B cell (primary cell): ENCODE data around the gene TBX20.

ENCODE experiments used
- CTCF ChIP-seq: fragments of 200-600 bp; IDR thresholded peaks from one replicate; pipeline ENCODE4 v1.8.0; 2022; ENCODE audit warnings: antibody characterized with exemption, mild to moderate bottlenecking
- EZH2 ChIP-seq: IDR thresholded peaks from 2 replicates; pipeline ENCODE4 v1.6.1; 2012; ENCODE audit warnings: borderline replicate concordance, low read depth, mild to moderate bottlenecking, moderate library complexity, low read length; ENCODE audit not compliant: insufficient read depth, poor library complexity, severe bottlenecking

- TF ChIP-seq CTCF = no peak
- no peak for TF ChIP-seq EZH2
Observed at GRCh38 chr7:35185908-35186731, 67.8 kb downstream of the TBX20 start.
